Measurements from ENCODE around the gene EML3.
A peak's percentile ranks its signal among the peaks of the same experiment; 100 is the strongest.
"Not testable (repeated sequence)": the region's sequence is repeated elsewhere in the genome, so short reads cannot be mapped to it uniquely, and the experiment has no call there.

Gene EML3

DNA sequence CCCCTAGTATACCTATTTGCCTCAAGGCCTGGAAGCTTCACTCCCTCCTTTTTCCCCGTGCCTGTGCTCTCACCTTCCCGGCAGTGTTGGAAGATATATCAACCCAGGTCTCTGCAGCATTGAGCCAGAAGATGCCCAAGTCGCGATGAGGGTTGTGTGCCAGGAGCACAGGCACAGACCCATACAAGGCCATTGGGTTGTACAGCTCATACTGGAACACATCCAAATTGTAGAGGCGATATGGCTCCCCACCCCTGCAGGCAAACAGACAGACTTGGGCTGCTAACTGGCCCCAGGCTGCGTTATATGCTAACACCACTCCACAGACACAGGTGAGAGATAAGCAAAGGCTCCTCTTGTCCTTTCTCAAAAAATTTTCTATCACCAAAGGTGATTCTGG lies 19.9 kb upstream of the EML3 start:
- peaks cover 0 to 56% (median 8%) of the 10 kb centered on the region in 11 experiments; a peak in 7 of 22 replicates for H4K20me1 ChIP-seq
- no peak overlapping the region for H3K4me2 ChIP-seq
- no peaks in the 10 kb centered on the region for H3K9me3 ChIP-seq (replicated peaks in 1 of 11)
- H3K27ac ChIP-seq, result no peak overlapping the region
- no peak overlapping the region for H3K4me3 ChIP-seq
- peaks cover 90 to 100% (median 100%) of the 10 kb centered on the region in 11 experiments for H3K36me3 ChIP-seq
- H3K27me3 ChIP-seq, result no peaks in the 10 kb centered on the region
- H3K9ac ChIP-seq, result no peak overlapping the region
- peaks cover 5 to 22% (median 10%) of the 10 kb centered on the region in 10 experiments; a peak in 18 of 20 replicates for H3K4me1 ChIP-seq
- no peak for TF ChIP-seq Cebpa-rat (IDR thresholded peaks at IDR 0.05)

DNA sequence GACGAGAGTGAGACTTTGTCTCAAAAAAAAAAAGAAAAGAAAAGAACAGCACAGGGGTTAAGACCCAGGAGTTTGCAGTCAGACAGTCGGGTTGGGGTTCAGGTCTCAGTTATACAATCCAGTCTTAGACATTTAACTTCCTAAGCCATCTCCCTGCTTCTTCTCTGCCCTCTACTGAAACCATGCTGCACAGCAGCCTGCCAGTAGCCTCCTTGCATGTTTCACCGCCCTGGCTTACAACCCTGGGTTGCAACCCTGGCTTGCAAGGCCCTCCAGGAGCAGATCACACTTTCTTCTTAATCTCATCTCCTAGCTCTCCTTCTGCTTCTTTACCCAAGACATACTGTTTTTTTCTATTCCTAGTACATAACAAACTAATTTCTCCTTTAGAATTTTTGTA lies 15.1 kb upstream of the EML3 start:
- H3K4me3 ChIP-seq, result no peak overlapping the region
- no peak overlapping the region for H3K9ac ChIP-seq
- H3K36me3 ChIP-seq, result peaks cover 68 to 96% (median 83%) of the 10 kb centered on the region in 11 experiments
- no peaks in the 10 kb centered on the region for H3K27me3 ChIP-seq
- no peak overlapping the region for H3K4me2 ChIP-seq
- H3K9me3 ChIP-seq (replicated peaks in 1 of 11), result no peaks in the 10 kb centered on the region
- H3K27ac ChIP-seq, result no peak overlapping the region
- H3K4me1 ChIP-seq, result peaks cover 22 to 36% (median 33%) of the 10 kb centered on the region in 10 experiments
- H4K20me1 ChIP-seq, result peaks cover 0 to 44% (median 0%) of the 10 kb centered on the region in 11 experiments; a peak in 5 of 22 replicates
- no peak for TF ChIP-seq Cebpa-rat (IDR thresholded peaks at IDR 0.05)

DNA sequence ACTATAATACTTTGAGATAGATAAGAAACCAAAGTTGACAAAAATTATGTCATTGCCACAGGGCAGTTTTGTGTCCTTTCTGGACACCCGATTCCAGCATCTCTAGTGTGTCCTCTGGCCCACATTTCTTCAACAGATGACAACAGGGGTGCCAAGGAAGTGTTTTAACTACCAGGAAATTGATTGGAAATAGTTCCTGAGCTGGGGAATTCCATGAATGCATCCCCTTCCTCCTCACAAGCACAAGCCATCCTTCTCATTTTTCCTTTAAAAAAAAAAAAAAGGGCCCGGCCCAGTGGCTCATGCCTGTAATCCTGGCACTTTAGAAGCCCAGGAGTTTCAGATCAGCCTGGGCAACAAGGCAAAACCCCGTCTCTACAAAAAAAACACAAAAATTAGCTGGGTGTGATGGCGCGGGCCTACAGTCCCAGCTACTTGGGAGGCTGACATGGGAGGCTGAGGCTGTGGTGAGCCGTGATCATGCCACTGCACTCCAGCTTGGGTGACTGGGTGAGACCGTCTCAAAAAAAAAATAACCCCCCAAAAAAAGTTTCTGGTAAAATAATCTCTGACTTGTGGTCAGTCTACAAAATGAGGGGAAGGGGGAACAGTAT lies 10.0 kb upstream of the EML3 start:
- peak overlapping the region in 4 of 10 experiments; percentile 78 to 89 (median 79); a peak in 5 of 20 replicates for H3K4me3 ChIP-seq
- H3K27me3 ChIP-seq, result no peaks in the 10 kb centered on the region
- H3K9ac ChIP-seq, result peak overlapping the region; percentile 23 to 95 (median 86); a peak in 20 of 22 replicates
- H3K4me1 ChIP-seq, result peaks cover 52 to 68% (median 63%) of the 10 kb centered on the region in 10 experiments
- peak overlapping the region; percentile 61 to 92 (median 85) for H3K27ac ChIP-seq
- H3K4me2 ChIP-seq, result peak overlapping the region; percentile 58 to 98 (median 92)
- H4K20me1 ChIP-seq, result peaks cover 0 to 15% (median 0%) of the 10 kb centered on the region in 11 experiments; a peak in 2 of 22 replicates
- TF ChIP-seq Cebpa-rat (IDR thresholded peaks at IDR 0.05), result peak in 1 of 11 experiments; percentile 4; a peak in 1 of 22 replicates
- peaks cover 24 to 54% (median 36%) of the 10 kb centered on the region in 11 experiments for H3K36me3 ChIP-seq
- H3K9me3 ChIP-seq (replicated peaks in 1 of 11), result no peaks in the 10 kb centered on the region

DNA sequence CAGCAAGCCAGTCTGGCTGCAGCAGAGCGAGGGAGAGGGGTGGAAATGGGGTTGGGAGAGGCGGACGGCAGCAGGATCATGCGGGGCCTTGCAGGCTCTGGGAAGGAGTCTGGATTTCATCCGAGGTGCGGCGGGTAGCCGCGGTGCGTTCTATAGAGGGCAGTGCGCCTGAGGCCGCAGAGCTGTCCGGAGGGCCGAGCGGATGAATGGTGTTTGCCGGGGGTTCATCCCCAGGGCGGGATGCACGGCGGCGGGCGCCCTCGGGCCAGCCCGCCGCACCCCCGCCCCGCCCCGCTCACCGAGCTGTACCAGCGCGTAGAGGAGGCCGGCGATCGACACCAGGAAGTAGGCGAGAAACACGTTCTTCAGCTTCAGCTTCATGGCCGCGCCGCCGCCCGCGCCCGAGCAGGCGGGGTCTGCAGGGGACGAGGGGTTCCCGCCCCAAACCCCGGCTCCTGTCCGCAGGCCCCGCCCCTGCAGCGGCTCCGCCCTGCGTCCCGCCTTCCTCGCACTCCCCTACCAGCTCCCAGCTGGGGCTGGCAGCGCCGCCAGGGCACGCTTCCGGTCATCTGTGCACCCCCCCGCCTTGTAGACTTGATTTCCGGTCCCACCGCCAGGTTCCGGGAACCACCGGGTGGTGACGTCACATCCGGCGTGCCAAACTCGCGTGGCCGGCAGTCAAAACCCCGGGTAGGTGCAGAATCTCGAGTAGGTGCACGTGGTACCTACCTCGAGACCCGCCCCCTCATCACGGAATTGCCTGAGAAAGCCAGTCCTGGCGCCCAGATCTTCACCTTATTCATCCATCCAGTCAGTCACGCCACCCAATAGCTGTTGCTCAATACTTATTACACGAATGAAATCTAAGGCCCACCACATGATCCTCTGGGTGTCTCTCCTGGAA lies 9.2 kb upstream of the EML3 start, which contains the start of gene B3GAT3:
Gene B3GAT3, minus strand, starts transcription at position 420 of the 904 bp plus-strand sequence. Its CDS starts 39 bp downstream, at position 381.
- peaks cover 24 to 54% (median 35%) of the 10 kb centered on the region in 11 experiments for H3K36me3 ChIP-seq
- peak within 1 kb of the TSS; percentile 61 to 92 (median 85) for H3K27ac ChIP-seq
- peaks cover 52 to 68% (median 62%) of the 10 kb centered on the region in 10 experiments for H3K4me1 ChIP-seq
- peak within 1 kb of the TSS; percentile 68 to 89 (median 79) for H3K4me3 ChIP-seq
- H3K27me3 ChIP-seq, result no peaks in the 10 kb centered on the region
- no peaks in the 10 kb centered on the region for H3K9me3 ChIP-seq (replicated peaks in 1 of 11)
- peak in 9 of 11 experiments; percentile 13 to 81 (median 58); a peak in 9 of 22 replicates for TF ChIP-seq Cebpa-rat (IDR thresholded peaks at IDR 0.05)
- H3K4me2 ChIP-seq, result peak within 1 kb of the TSS; percentile 76 to 98 (median 93)
- peaks cover 0 to 10% (median 0%) of the 10 kb centered on the region in 11 experiments; a peak in 2 of 22 replicates for H4K20me1 ChIP-seq
- peak within 1 kb of the TSS; percentile 79 to 95 (median 86) for H3K9ac ChIP-seq

DNA sequence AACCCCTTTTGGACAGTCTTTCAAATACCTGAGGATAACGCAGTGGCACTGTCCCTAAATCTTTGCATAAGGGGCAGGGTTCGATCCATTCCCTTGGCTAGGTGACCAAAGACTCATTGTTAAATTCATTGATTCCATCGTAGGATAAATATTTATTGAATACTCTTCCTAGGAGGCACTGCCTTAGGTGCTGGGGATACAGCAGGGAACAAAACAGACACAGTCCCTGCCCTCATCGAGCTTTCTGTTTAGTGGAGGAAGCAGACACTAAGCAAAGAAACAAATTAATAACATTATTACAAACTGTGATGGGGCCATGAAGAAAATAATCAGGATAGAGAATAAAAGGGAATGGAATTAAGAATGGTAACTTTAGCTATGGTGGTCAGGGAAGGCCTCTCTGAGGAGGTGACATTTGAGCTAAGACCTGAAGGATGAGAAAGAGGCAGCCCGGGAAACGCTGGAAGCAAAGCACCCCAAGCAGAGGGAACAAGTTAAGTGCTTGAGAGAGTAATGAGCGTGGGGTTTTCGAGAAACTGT lies 8.5 kb upstream of the EML3 start:
- no peaks in the 10 kb centered on the region for H3K27me3 ChIP-seq
- H4K20me1 ChIP-seq, result 0 out of 22 replicates have a peak, but pooled peaks cover 0 to 10% (median 0%) of the 10 kb centered on the region in 11 experiments
- H3K4me3 ChIP-seq, result peak overlapping the region; percentile 68 to 89 (median 79)
- H3K36me3 ChIP-seq, result peaks cover 24 to 54% (median 35%) of the 10 kb centered on the region in 11 experiments
- no peaks in the 10 kb centered on the region for H3K9me3 ChIP-seq (replicated peaks in 1 of 11)
- H3K4me2 ChIP-seq, result peak overlapping the region; percentile 76 to 98 (median 93)
- TF ChIP-seq Cebpa-rat (IDR thresholded peaks at IDR 0.05), result no peak
- peak overlapping the region; percentile 79 to 95 (median 86) for H3K9ac ChIP-seq
- peak overlapping the region; percentile 59 to 92 (median 85); a peak in 21 of 22 replicates for H3K27ac ChIP-seq
- H3K4me1 ChIP-seq, result peaks cover 48 to 67% (median 56%) of the 10 kb centered on the region in 10 experiments

DNA sequence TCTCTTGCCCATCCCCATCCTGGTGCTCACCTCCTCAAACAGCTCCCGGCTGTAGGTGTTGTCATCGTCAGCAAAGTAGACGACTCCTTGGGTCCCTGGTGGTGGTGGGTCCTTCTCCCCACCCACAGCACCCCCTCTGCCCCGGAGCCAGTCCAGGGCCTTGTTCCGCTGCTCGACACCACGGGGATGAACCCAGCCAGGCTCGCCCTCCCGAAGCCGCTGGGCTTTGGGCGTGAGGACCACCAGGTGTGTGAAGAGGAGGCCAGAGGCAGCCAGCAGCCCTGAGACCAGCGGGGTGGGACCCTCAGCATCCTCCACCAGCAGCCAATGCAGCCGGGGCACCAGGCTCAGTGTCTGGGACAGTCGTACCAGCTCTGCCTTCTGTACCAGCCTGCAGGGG lies 4.4 kb upstream of the EML3 start:
- Histone ChIP-seq H3K9ac (0 out of 22 replicates have a peak overlapping the region, but pooled peaks of 4 of the 11 experiments have one; percentile 4 to 17 (median 10)), H3K4me1 (peaks cover 21 to 49% (median 30%) of the 10 kb centered on the region in 10 experiments), H3K36me3 (peaks cover 10 to 41% (median 26%) of the 10 kb centered on the region in 11 experiments; a peak in 20 of 22 replicates)
- not testable (repeated sequence) for H4K20me1 ChIP-seq; H3K27me3 ChIP-seq; H3K27ac ChIP-seq; H3K4me3 ChIP-seq; H3K4me2 ChIP-seq; H3K9me3 ChIP-seq (replicated peaks in 1 of 11)

DNA sequence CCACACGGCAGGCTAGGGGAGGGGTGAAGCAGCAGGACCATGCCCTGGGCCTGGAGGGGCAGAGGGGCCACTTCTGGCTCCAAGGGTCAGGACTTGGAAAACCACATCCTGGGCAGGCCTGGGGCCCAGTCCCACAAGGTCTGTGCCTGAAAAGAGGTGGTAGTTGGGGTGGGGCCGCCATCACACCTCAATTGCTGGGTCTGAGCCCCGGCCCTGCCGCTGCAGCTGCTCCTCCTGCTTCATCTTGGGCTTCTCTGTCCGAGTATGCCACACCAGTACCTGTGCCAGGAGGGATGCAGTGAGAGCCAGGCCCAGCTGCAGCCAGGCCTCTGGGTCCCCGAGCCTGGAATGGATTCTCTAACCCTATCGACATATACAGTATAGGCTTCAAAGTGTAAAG lies 2.9 kb upstream of the EML3 start:
- Histone ChIP-seq H3K27me3 (no peaks in the 10 kb centered on the region), H3K4me3 (no peak overlapping the region), H4K20me1 (peaks cover 0 to 8% (median 0%) of the 10 kb centered on the region in 11 experiments; a peak in 2 of 22 replicates), H3K4me1 (peaks cover 26 to 53% (median 35%) of the 10 kb centered on the region in 10 experiments), H3K9me3 (replicated peaks in 1 of 11) (no peaks in the 10 kb centered on the region), H3K4me2 (peak overlapping the region in 2 of 11 experiments; percentile 3 to 26; a peak in 1 of 22 replicates), H3K27ac (peak overlapping the region in 4 of 11 experiments; percentile 13 to 82 (median 17); a peak in 1 of 22 replicates), H3K36me3 (peaks cover 10 to 44% (median 26%) of the 10 kb centered on the region in 11 experiments; a peak in 20 of 22 replicates), H3K9ac (peak overlapping the region in 7 of 11 experiments; percentile 21 to 44 (median 34); a peak in 6 of 22 replicates)
- TF ChIP-seq Cebpa-rat (IDR thresholded peaks at IDR 0.05), result no peak

DNA sequence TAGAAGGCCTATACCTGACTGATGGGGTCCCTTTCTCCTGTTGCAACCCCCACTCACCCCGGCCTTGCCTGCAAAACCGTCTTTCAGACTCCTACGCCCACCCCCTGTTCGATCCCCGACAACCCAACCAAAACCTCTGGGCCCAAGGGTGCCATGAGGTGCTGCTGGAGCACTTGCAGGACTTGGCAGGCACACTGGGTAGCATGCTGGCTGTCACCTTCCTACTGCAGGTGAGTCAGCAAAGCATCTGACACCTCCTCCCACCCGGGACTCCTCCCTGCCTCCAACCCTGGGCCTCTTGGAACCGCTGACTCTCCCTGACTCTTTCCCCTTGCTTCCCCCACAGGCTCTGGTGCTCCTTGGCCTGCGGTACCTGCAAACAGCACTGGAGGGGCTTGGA lies 1.7 kb upstream of the EML3 start:
- no peak overlapping the region for H3K4me3 ChIP-seq
- H3K9ac ChIP-seq, result peak overlapping the region in 4 of 11 experiments; percentile 21 to 37 (median 30); a peak in 1 of 22 replicates
- H3K4me2 ChIP-seq, result peak overlapping the region in 1 of 11 experiments; percentile 1; a peak in 1 of 22 replicates
- H3K36me3 ChIP-seq, result peaks cover 12 to 56% (median 30%) of the 10 kb centered on the region in 11 experiments; a peak in 21 of 22 replicates
- TF ChIP-seq Cebpa-rat (IDR thresholded peaks at IDR 0.05), result no peak
- H4K20me1 ChIP-seq, result peaks cover 0 to 8% (median 0%) of the 10 kb centered on the region in 11 experiments; a peak in 2 of 22 replicates
- peaks cover 28 to 53% (median 35%) of the 10 kb centered on the region in 10 experiments for H3K4me1 ChIP-seq
- no peaks in the 10 kb centered on the region for H3K27me3 ChIP-seq
- no peaks in the 10 kb centered on the region for H3K9me3 ChIP-seq (replicated peaks in 1 of 11)
- peak overlapping the region in 4 of 11 experiments; percentile 7 to 91 (median 84); a peak in 4 of 22 replicates for H3K27ac ChIP-seq

Measured in BLaER1 treated with 17β-estradiol and CSF1 and Interleukin-3, amounts not matched to agents 10 nM and 100 nM (cell line).